Right atrium auricular region (tissue), 2 donors: ENCODE measurements around the gene TRPC5OS. TPM values are rescaled to one million over a fixed set of nuclear protein-coding genes. Genes with fewer than 3 reads are reported as not detected.

ENCODE experiments used
- DNase-seq: peaks from one replicate; pipeline ENCODE4 v3.0.0-alpha.2; 2019; ENCODE audit warnings: low spot score
- H3K27ac ChIP-seq, 2 donors: fragments of 200-600 bp; sonication (generic); 1 replicate in 1 of 2; 2 replicates in 1 of 2; pipeline ENCODE4 v1.5.1; 2016 to 2019
- H3K27me3 ChIP-seq, 2 donors: fragments of 200-600 bp; sonication (generic); one replicate each; pipeline versions ENCODE4 v1.5.1 to v1.6.0; 2017 to 2019
- H3K36me3 ChIP-seq: fragments of 200-600 bp; sonication (generic); one replicate; pipeline ENCODE4 v1.5.1; 2016
- H3K4me1 ChIP-seq, 2 donors: fragments of 200-600 bp; sonication (generic); one replicate each; pipeline versions ENCODE4 v1.5.1 to v1.6.0; 2017 to 2019
- H3K4me3 ChIP-seq, 2 donors: fragments of 200-600 bp; sonication (generic); 1 replicate in 1 of 2; 2 replicates in 1 of 2; pipeline ENCODE4 v1.5.1; 2017 to 2019; ENCODE audit warnings: mild to moderate bottlenecking in 1 of 2, moderate library complexity in 1 of 2
- H3K9me3 ChIP-seq, 2 donors: fragments of 200-600 bp; sonication (generic); one replicate each; pipeline ENCODE4 v1.5.1; 2019
- CTCF ChIP-seq, 2 donors: fragments of 200-600 bp; sonication (generic); IDR thresholded peaks; one replicate each; pipeline ENCODE4 v1.5.1; 2019; ENCODE audit warnings: antibody characterized with exemption in 2 of 2
- total RNA-seq, 2 donors: library from RNA; depleted of rRNA; stranded (reverse); fragments of >200 nt; gene quantifications; one replicate each; pipeline ENCODE4 v1.1.0, GENCODE V29; 2016

The TRPC5OS gene
- total RNA-seq, 2 donors from 2014 or later: 0.15 TPM; not detected in 1

GRCh38 chrX:111896148-111896547 is 20.2 kb downstream of the TRPC5OS start:
- DNase-seq: no peak
- Histone ChIP-seq H3K27me3 (no peaks in the 10 kb centered on the region), H3K4me3 (no peak overlapping the region), H3K27ac (no peak overlapping the region), H3K36me3 (no peaks in the 10 kb centered on the region), H3K4me1 (no peaks in the 10 kb centered on the region), H3K9me3 (no peaks in the 10 kb centered on the region)
- TF ChIP-seq CTCF (IDR thresholded peaks at IDR 0.05): no peak

GRCh38 chrX:111914398-111915090 is 38.6 kb downstream of the TRPC5OS start:
- TF ChIP-seq CTCF (IDR thresholded peaks at IDR 0.05): no peak
- no peaks in the 10 kb centered on the region for H3K4me1 ChIP-seq
- no peaks in the 10 kb centered on the region for H3K27me3 ChIP-seq
- H3K9me3 ChIP-seq: no peaks in the 10 kb centered on the region
- H3K4me3 ChIP-seq: no peak overlapping the region
- no peak overlapping the region for H3K27ac ChIP-seq
- no peaks in the 10 kb centered on the region for H3K36me3 ChIP-seq
- no peak for DNase-seq

- H3K27ac ChIP-seq: no peak overlapping the region
Measured at GRCh38 chrX:111917591-111917990, 41.6 kb downstream of the TRPC5OS start.

GRCh38 chrX:111928456-111928855 is 52.5 kb downstream of the TRPC5OS start:
- Histone ChIP-seq H3K4me1 (no peaks in the 10 kb centered on the region), H3K27me3 (no peaks in the 10 kb centered on the region), H3K9me3 (no peaks in the 10 kb centered on the region), H3K27ac (no peak overlapping the region), H3K36me3 (no peaks in the 10 kb centered on the region), H3K4me3 (no peak overlapping the region)
- TF ChIP-seq CTCF (IDR thresholded peaks at IDR 0.05): no peak
- no peak for DNase-seq

More at GRCh38 chrX:111917591-111917990, 41.6 kb downstream of the TRPC5OS start:
- DNase-seq: no peak
- no peak for TF ChIP-seq CTCF (IDR thresholded peaks at IDR 0.05)
- H3K27me3 ChIP-seq: no peaks in the 10 kb centered on the region
- H3K4me1 ChIP-seq: no peaks in the 10 kb centered on the region
- H3K36me3 ChIP-seq: no peaks in the 10 kb centered on the region
- no peaks in the 10 kb centered on the region for H3K9me3 ChIP-seq
- H3K4me3 ChIP-seq: no peak overlapping the region

Other genes starting within 250 kb of the TRPC5OS start
- gene ALG13, start 195.0 kb upstream of the TRPC5OS start, total RNA-seq: 10 to 100 TPM; 21.6 to 25.4 TPM
- under 1 TPM in 1 of 2 donors, not detected in 1; 0.08 TPM for gene TRPC5, start 206.6 kb downstream of the TRPC5OS start, total RNA-seq
- gene RTL4, start 206.8 kb downstream of the TRPC5OS start, total RNA-seq: not detected